K562 (cell line): ENCODE measurements around the gene ANAPC5. TPM values are rescaled to one million over a fixed set of nuclear protein-coding genes. Genes with fewer than 3 reads are reported as not detected.

Source experiments
- ATAC-seq: fragments of 200-7000 bp; cut with Tn5 transposase; 3 replicates; pipeline ENCODE4 v1.9.1; 2020; ENCODE audit warnings: moderate library complexity
- BruUV-seq: library from RNA; stranded (reverse); fragments of 400-500 nt; replicated peaks from 2 replicates; lab custom pipeline; 2021; lab: Mats Ljungman, UMichigan
- CTCF ChIA-PET: fragments of 300-600 bp; formaldehyde crosslinking; extraction: SDS; loops from one replicate; lab custom pipeline; 2021; ENCODE audit warnings: low intra/inter-chr PET ratio; lab: Yijun Ruan, JAX
- POLR2A ChIA-PET: fragments of 300-600, 350-650 bp; sonication (Branson Sonifier 250); formaldehyde crosslinking; extraction: SDS; loops from one replicate; lab custom pipeline; 2021; ENCODE audit warnings: antibody characterized with exemption, inconsistent platforms; lab: Yijun Ruan, JAX
- DNase-seq, 4 experiments: peaks; one replicate each; pipeline versions ENCODE4 v3.0.0 to v3.0.0-alpha.2; 2011 to 2018; ENCODE audit warnings: low spot score in 3 of 4, mixed read lengths in 3 of 4; ENCODE audit errors: extremely low read depth in 1 of 4
- FAIRE-seq: peaks from 2 replicates; lab custom pipeline; 2011; peaks lifted over from hg19 to GRCh38; lab: Jason Lieb, UNC
- H2AFZ ChIP-seq: 2 replicates; pipeline ENCODE4 v1.6.0; 2011; ENCODE audit warnings: low read depth, low read length, control low read depth, inconsistent platforms
- H3K27ac ChIP-seq: fragments of 200-600 bp; 3 replicates; pipeline ENCODE4 v1.8.0; 2011; ENCODE audit warnings: low read depth, mild to moderate bottlenecking, control low read depth, inconsistent platforms, low read length, moderate library complexity, mixed read lengths; ENCODE audit errors: extremely low read depth
- H3K27me3 ChIP-seq, 2 experiments: fragments of 300-600 bp in 1 of 2; 2 replicates in 1 of 2; 3 replicates in 1 of 2; pipeline versions ENCODE4 v1.6.0 to v1.8.0; 2011; ENCODE audit warnings: inconsistent platforms in 2 of 2, low read length in 2 of 2, mild to moderate bottlenecking in 1 of 2, mixed read lengths in 1 of 2, moderate library complexity in 1 of 2; ENCODE audit not compliant: control insufficient read depth in 2 of 2, insufficient read depth in 2 of 2
- H3K36me3 ChIP-seq: fragments of 300-600 bp; 3 replicates; pipeline ENCODE4 v1.8.0; 2011; ENCODE audit warnings: mild to moderate bottlenecking, low read length, inconsistent platforms; ENCODE audit not compliant: control insufficient read depth, insufficient read depth
- H3K4me1 ChIP-seq, 2 experiments: fragments of 200-600 bp in 1 of 2; replicated peaks in 1 of 2; 2 replicates in 1 of 2; 3 replicates in 1 of 2; pipeline versions ENCODE4 v1.5.1 to v1.8.0; 2011; ENCODE audit warnings: inconsistent platforms in 2 of 2, low read length in 2 of 2, mild to moderate bottlenecking in 1 of 2, mixed read lengths in 1 of 2, moderate library complexity in 1 of 2; ENCODE audit not compliant: control insufficient read depth in 2 of 2, insufficient read depth in 2 of 2
- H3K4me2 ChIP-seq: 2 replicates; pipeline ENCODE4 v1.6.1; 2011; ENCODE audit warnings: low read length, control low read depth, inconsistent platforms, mixed read lengths; ENCODE audit not compliant: insufficient read depth
- H3K4me3 ChIP-seq: fragments of 200-600 bp; sonication (generic), shearing (Covaris generic); 2 replicates; pipeline ENCODE4 v1.5.1; 2016; ENCODE audit warnings: control low read depth, inconsistent platforms
- H3K79me2 ChIP-seq: fragments of 200-600 bp; 3 replicates; pipeline ENCODE4 v1.8.0; 2011; ENCODE audit warnings: low read length, inconsistent platforms; ENCODE audit not compliant: control insufficient read depth, insufficient read depth
- H3K9ac ChIP-seq, 2 experiments: 2 replicates each; pipeline versions ENCODE4 v1.6.0 to v1.6.1; 2011; ENCODE audit warnings: low read depth in 2 of 2, low read length in 2 of 2, control low read depth in 1 of 2, inconsistent platforms in 1 of 2, mild to moderate bottlenecking in 1 of 2, mixed read lengths in 1 of 2; ENCODE audit not compliant: insufficient read depth in 1 of 2
- H3K9me1 ChIP-seq: one replicate; pipeline ENCODE4 v1.6.0; 2011; ENCODE audit warnings: inconsistent platforms, mild to moderate bottlenecking, low read length, moderate library complexity; ENCODE audit not compliant: control insufficient read depth, insufficient read depth
- H3K9me3 ChIP-seq: replicated peaks from 2 replicates; pipeline ENCODE4 v1.5.1; 2011; ENCODE audit warnings: low read depth, low read length, inconsistent platforms; ENCODE audit not compliant: control insufficient read depth, insufficient read depth
- H4K20me1 ChIP-seq: replicated peaks from 2 replicates; pipeline ENCODE4 v1.6.1; 2011; ENCODE audit warnings: low read length, inconsistent platforms, mixed read lengths; ENCODE audit not compliant: control insufficient read depth, insufficient read depth
- ARHGAP35 ChIP-seq: fragments of 450-650 bp; IDR thresholded peaks from 2 replicates; pipeline ENCODE4 v1.6.1; 2018; ENCODE audit not compliant: partially characterized antibody
- BCOR ChIP-seq: fragments of 450-650 bp; IDR thresholded peaks from 2 replicates; pipeline ENCODE4 v1.6.1; 2016
- CREB3 ChIP-seq: fragments of 450-650 bp; conservative IDR thresholded peaks from 2 replicates; pipeline ENCODE4 v1.6.1; 2016; ENCODE audit warnings: missing genetic modification characterization, low read depth, mild to moderate bottlenecking, missing compliant biosample characterization, moderate library complexity
- MAFF ChIP-seq: IDR thresholded peaks from 2 replicates; pipeline ENCODE4 v1.6.1; 2012; ENCODE audit warnings: low read length, improper control_type of control experiment
- RBM25 ChIP-seq: fragments of 200-400 bp; formaldehyde crosslinking; IDR thresholded peaks from 2 replicates; pipeline ENCODE4 v1.6.1; 2018; ENCODE audit warnings: low read length, low read depth, moderate library complexity; ENCODE audit not compliant: severe bottlenecking
- TEAD2 ChIP-seq: fragments of 450-650 bp; IDR thresholded peaks from 2 replicates; pipeline ENCODE4 v1.6.1; 2016; ENCODE audit warnings: missing genetic modification characterization, control low read depth, missing compliant biosample characterization
- TOE1 ChIP-seq, 2 experiments: fragments of 450-650 bp in 1 of 2; sonication (generic) in 1 of 2; formaldehyde crosslinking in 1 of 2; IDR thresholded peaks; 2 replicates each; pipeline versions ENCODE4 v1.7.1 to v1.8.0; 2016 to 2022; ENCODE audit warnings: borderline replicate concordance in 2 of 2, mild to moderate bottlenecking in 2 of 2, antibody characterized with exemption in 1 of 2, inconsistent platforms in 1 of 2, low read depth in 1 of 2, missing genetic modification reagents in 1 of 2, moderate library complexity in 1 of 2
- ZC3H11A ChIP-seq: IDR thresholded peaks from 2 replicates; pipeline ENCODE4 v1.6.1; 2012; ENCODE audit warnings: low read depth, low read length, improper control_type of control experiment
- ZFP1 ChIP-seq: fragments of 450-650 bp; formaldehyde crosslinking; IDR thresholded peaks from 2 replicates; pipeline ENCODE4 v1.4.0; 2020; ENCODE audit warnings: mild to moderate bottlenecking, mixed read lengths
- ZNF121 ChIP-seq: sonication (generic); formaldehyde crosslinking; conservative IDR thresholded peaks from 2 replicates; pipeline ENCODE4 v1.8.0; 2022; ENCODE audit warnings: missing genetic modification reagents
- ZNF140 ChIP-seq: fragments of 250-450 bp; sonication (Bioruptor Pico); IDR thresholded peaks from 2 replicates; pipeline ENCODE4 v1.8.0; 2021; ENCODE audit warnings: moderate library complexity, mild to moderate bottlenecking, inconsistent platforms
- ZNF41 ChIP-seq: fragments of 250-450 bp; sonication (Bioruptor Pico); conservative IDR thresholded peaks from 2 replicates; pipeline ENCODE4 v1.4.0; 2020; ENCODE audit warnings: mild to moderate bottlenecking
- ZNF57 ChIP-seq: fragments of 450-650 bp; formaldehyde crosslinking; IDR thresholded peaks from 2 replicates; pipeline ENCODE4 v1.4.0; 2020; ENCODE audit warnings: mild to moderate bottlenecking, moderate library complexity
- WGBS: fragments of 100-300 bp; shearing (Covaris generic); methylation state at CpG from one replicate; pipeline ENCODE4 v1.1.6; 2016; ENCODE audit warnings: low coverage, mixed read lengths; ENCODE audit not compliant: insufficient coverage; ENCODE audit errors: missing lambda C conversion rate; 5-methylcytosine and 5-hydroxymethylcytosine counted together
- in situ Hi-C: fragments of 300-500 bp; cut with MboI; formaldehyde crosslinking; loops from 4 replicates; pipeline ENCODE4 v1.15.0; 2018; ENCODE audit warnings: inconsistent platforms, mixed read lengths
- intact Hi-C: fragments of 100-400 bp; cut with micrococcal nuclease; formaldehyde crosslinking; loops from 2 replicates; pipeline ENCODE4 v1.14.2; 2022
- polyA plus RNA-seq, 8 experiments: library from polyadenylated mRNA; depleted of rRNA in 4 of 8; stranded (reverse) in 5 of 8; unstranded in 3 of 8; fragments of >200 nt; fragmentation: Nextera tagmentation in 2 of 8; fragmentation: Illumina TruSeq in 1 of 8; extraction: Ambion mirVana in 2 of 8; extraction: Trizol in 1 of 8; gene quantifications; 2 replicates each; pipeline versions ENCODE4 v1.2.1 to v1.2.3, GENCODE V29; 2011 to 2014; ENCODE audit warnings: inconsistent platforms in 1 of 8, missing spikeins in 1 of 8
- total RNA-seq, 7 experiments: library from RNA; depleted of rRNA in 6 of 7; stranded (reverse); fragments of >200 nt in 6 of 7; fragmentation: Illumina TruSeq in 2 of 7; extraction: Trizol in 2 of 7; gene quantifications; 2 replicates each; pipeline versions ENCODE4 v1.2.1 to v1.2.3, GENCODE V29; 2011 to 2021; ENCODE audit warnings: low replicate concordance in 1 of 7
- TF ChIP-seq, protein P1 (sequence below): IDR thresholded peaks from 3 replicates; pipeline ENCODE4 v1.6.1; 2011; ENCODE audit warnings: borderline replicate concordance, mild to moderate bottlenecking; ENCODE audit not compliant: insufficient read length, insufficient read depth
- TF ChIP-seq, protein P2 (sequence below): sonication (generic); formaldehyde crosslinking; IDR thresholded peaks from 2 replicates; pipeline ENCODE4 v1.8.0; 2022; ENCODE audit warnings: missing genetic modification reagents, mild to moderate bottlenecking, borderline replicate concordance

Gene ANAPC5
- total and polyA plus RNA-seq, 9 of the 15 experiments (the other 6 are each of a cell fraction or from before 2014, with no cell fraction given) = 136 to 315 (median 197) TPM

GRCh38 chr12:121378736-121379135 is 26.5 kb upstream of the ANAPC5 start:
- in situ Hi-C loops = no loop called here
- CTCF ChIA-PET = no interaction called here

GRCh38 chr12:121376754-121377697 is 24.8 kb upstream of the ANAPC5 start:
- no peaks in the 10 kb centered on the region for H3K9me3 ChIP-seq
- 49% methylated on average over 8 of the region's 8 CpGs for WGBS
- H3K79me2 ChIP-seq = no peaks in the 10 kb centered on the region
- ChIA-PET POLR2A (interaction anchor here (0.7 to 1.5 kb wide), 3 partner anchors 9 to 1272 kb away, joined by 3 to 7 read pairs (median 4); no protein-coding TSS in a partner anchor), CTCF (no interaction called here)
- H3K4me1 ChIP-seq = no peaks in the 10 kb centered on the region; a peak in 1 of 5 replicates
- in situ Hi-C loops = no loop called here
- no peaks in the 10 kb centered on the region for H3K36me3 ChIP-seq
- intact Hi-C loops = no loop called here
- H2AFZ ChIP-seq = no peak overlapping the region
- H4K20me1 ChIP-seq = no peaks in the 10 kb centered on the region
- H3K27me3 ChIP-seq = no peaks in the 10 kb centered on the region
- BruUV-seq = no TSS peak
- no peak overlapping the region for H3K27ac ChIP-seq
- no peak overlapping the region for H3K4me2 ChIP-seq
- H3K4me3 ChIP-seq = no peak overlapping the region
- no peaks in the 10 kb centered on the region for H3K9me1 ChIP-seq
- H3K9ac ChIP-seq = no peak overlapping the region
- no peak for ATAC-seq
- no peak for DNase-seq
- peak; percentile 19 for FAIRE-seq
- no peak for TF ChIP-seq ZFP1
- no peak for TF ChIP-seq BCOR
- TF ChIP-seq, protein P1, sequence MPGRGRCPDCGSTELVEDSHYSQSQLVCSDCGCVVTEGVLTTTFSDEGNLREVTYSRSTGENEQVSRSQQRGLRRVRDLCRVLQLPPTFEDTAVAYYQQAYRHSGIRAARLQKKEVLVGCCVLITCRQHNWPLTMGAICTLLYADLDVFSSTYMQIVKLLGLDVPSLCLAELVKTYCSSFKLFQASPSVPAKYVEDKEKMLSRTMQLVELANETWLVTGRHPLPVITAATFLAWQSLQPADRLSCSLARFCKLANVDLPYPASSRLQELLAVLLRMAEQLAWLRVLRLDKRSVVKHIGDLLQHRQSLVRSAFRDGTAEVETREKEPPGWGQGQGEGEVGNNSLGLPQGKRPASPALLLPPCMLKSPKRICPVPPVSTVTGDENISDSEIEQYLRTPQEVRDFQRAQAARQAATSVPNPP = no peak
- no peak for TF ChIP-seq MAFF
- TF ChIP-seq TEAD2 (tag) = no peak
- TF ChIP-seq CREB3 (tag) = no peak
- TF ChIP-seq, protein P2, sequence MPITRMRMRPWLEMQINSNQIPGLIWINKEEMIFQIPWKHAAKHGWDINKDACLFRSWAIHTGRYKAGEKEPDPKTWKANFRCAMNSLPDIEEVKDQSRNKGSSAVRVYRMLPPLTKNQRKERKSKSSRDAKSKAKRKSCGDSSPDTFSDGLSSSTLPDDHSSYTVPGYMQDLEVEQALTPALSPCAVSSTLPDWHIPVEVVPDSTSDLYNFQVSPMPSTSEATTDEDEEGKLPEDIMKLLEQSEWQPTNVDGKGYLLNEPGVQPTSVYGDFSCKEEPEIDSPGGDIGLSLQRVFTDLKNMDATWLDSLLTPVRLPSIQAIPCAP (CRISPR knock-in tag) = no peak
- TF ChIP-seq ARHGAP35 = no peak

More at GRCh38 chr12:121378736-121379135, 26.5 kb upstream of the ANAPC5 start:
- DNase-seq (no peak), ATAC-seq (no peak), FAIRE-seq (no peak)
- 13% methylated on average over 5 of the region's 5 CpGs for WGBS
- H4K20me1 ChIP-seq = no peaks in the 10 kb centered on the region
- no peak overlapping the region for H3K9ac ChIP-seq
- no peak overlapping the region for H3K27ac ChIP-seq
- H3K9me3 ChIP-seq = no peaks in the 10 kb centered on the region
- H2AFZ ChIP-seq = peak overlapping the region; percentile 35; the same call in 1 of the 2 replicates
- H3K9me1 ChIP-seq = no peaks in the 10 kb centered on the region
- no TSS peak for BruUV-seq
- no peak overlapping the region for H3K4me3 ChIP-seq
- no peaks in the 10 kb centered on the region for H3K79me2 ChIP-seq
- no peak overlapping the region for H3K4me2 ChIP-seq
- peaks cover 0 to 4% of the 10 kb centered on the region in 2 experiments; a peak in 2 of 5 replicates for H3K4me1 ChIP-seq
- H3K36me3 ChIP-seq = no peaks in the 10 kb centered on the region
- no peaks in the 10 kb centered on the region for H3K27me3 ChIP-seq
- intact Hi-C loops = no loop called here
- POLR2A ChIA-PET = interaction anchor here (0.9 kb wide), 1 partner anchor 10 kb away, joined by 4 read pairs; no protein-coding TSS in a partner anchor
- TF ChIP-seq ZNF121 (CRISPR knock-in tag) (peak; percentile 92), RBM25 (peak; percentile 20), ZC3H11A (no peak), ZNF140 (CRISPR knock-in tag) (no peak), ZNF57 (CRISPR knock-in tag) (no peak), TOE1 (IDR thresholded peaks at IDR 0.05; ENCODE audit: borderline replicate concordance) (no peak), TOE1 (CRISPR knock-in tag; IDR thresholded peaks at IDR 0.05; ENCODE audit: borderline replicate concordance, low read depth) (no peak), ZNF41 (no peak)
